ENCODE results near the gene MPG.

Gene MPG

GRCh38 chr16:91484-91883 is 13.5 kb downstream of the MPG start:
- Histone ChIP-seq H3K27ac (ENCODE audit: low read depth, low read length) (no peak overlapping the region), H3K9me2 (replicated peaks; ENCODE audit: insufficient read depth, low read length) (no peaks in the 10 kb centered on the region), H3K27me3 (ENCODE audit: low read length) (no peaks in the 10 kb centered on the region), H3K36me3 (ENCODE audit: low read length) (no peaks in the 10 kb centered on the region), H4K20me1 (ENCODE audit: low read depth, low read length) (no peaks in the 10 kb centered on the region), H3F3A (ENCODE audit: insufficient read depth) (no peaks in the 10 kb centered on the region), H3K9ac (ENCODE audit: low read length) (no peak overlapping the region), H2AFZ (ENCODE audit: low read depth, low read length, severe bottlenecking) (no peak overlapping the region), H3K4me3 (ENCODE audit: insufficient read depth, low read length, poor library complexity, severe bottlenecking) (no peak overlapping the region), H3K79me2 (ENCODE audit: insufficient read depth, low read length) (no peaks in the 10 kb centered on the region), H3K9me3 (ENCODE audit: insufficient read depth, low read length) (no peaks in the 10 kb centered on the region), H3K4me2 (ENCODE audit: low read depth, low read length, poor library complexity, severe bottlenecking) (no peak overlapping the region)
- TF ChIP-seq EZH2phosphoT487 (conservative IDR thresholded peaks at IDR 0.05; ENCODE audit: low read length) = no peak
- no peak for TF ChIP-seq CTCF (IDR thresholded peaks at IDR 0.05; ENCODE audit: insufficient read depth, low read length, poor library complexity, severe bottlenecking)

- no peak overlapping the region for H3K27ac ChIP-seq (ENCODE audit: low read depth, low read length)
- H3K4me2 ChIP-seq (ENCODE audit: low read depth, low read length, poor library complexity, severe bottlenecking) = no peak overlapping the region
- H4K20me1 ChIP-seq (ENCODE audit: low read depth, low read length) = no peaks in the 10 kb centered on the region
- H2AFZ ChIP-seq (ENCODE audit: low read depth, low read length, severe bottlenecking) = no peak overlapping the region
- no peaks in the 10 kb centered on the region for H3F3A ChIP-seq (ENCODE audit: insufficient read depth)
- no peak overlapping the region for H3K9ac ChIP-seq (ENCODE audit: low read length)
- no peaks in the 10 kb centered on the region for H3K9me2 ChIP-seq (replicated peaks; ENCODE audit: insufficient read depth, low read length)
- no peak overlapping the region for H3K4me3 ChIP-seq (ENCODE audit: insufficient read depth, low read length, poor library complexity, severe bottlenecking)
- H3K79me2 ChIP-seq (ENCODE audit: insufficient read depth, low read length) = no peaks in the 10 kb centered on the region
- no peaks in the 10 kb centered on the region for H3K9me3 ChIP-seq (ENCODE audit: insufficient read depth, low read length)
- no peaks in the 10 kb centered on the region for H3K36me3 ChIP-seq (ENCODE audit: low read length)
- TF ChIP-seq CTCF (IDR thresholded peaks at IDR 0.05; ENCODE audit: insufficient read depth, low read length, poor library complexity, severe bottlenecking) = no peak
- no peak for TF ChIP-seq EZH2phosphoT487 (conservative IDR thresholded peaks at IDR 0.05; ENCODE audit: low read length)
- no peaks in the 10 kb centered on the region for H3K27me3 ChIP-seq (ENCODE audit: low read length)
Measured at GRCh38 chr16:92431-93339, 14.7 kb downstream of the MPG start.

- no peak for TF ChIP-seq EZH2phosphoT487 (conservative IDR thresholded peaks at IDR 0.05; ENCODE audit: low read length)
- no peaks in the 10 kb centered on the region for H3K9me3 ChIP-seq (ENCODE audit: insufficient read depth, low read length)
- H3K36me3 ChIP-seq (ENCODE audit: low read length) = no peaks in the 10 kb centered on the region
- H3F3A ChIP-seq (ENCODE audit: insufficient read depth) = no peaks in the 10 kb centered on the region
- H3K27me3 ChIP-seq (ENCODE audit: low read length) = no peaks in the 10 kb centered on the region
- H3K79me2 ChIP-seq (ENCODE audit: insufficient read depth, low read length) = no peaks in the 10 kb centered on the region
- no peak overlapping the region for H3K4me2 ChIP-seq (ENCODE audit: low read depth, low read length, poor library complexity, severe bottlenecking)
- no peaks in the 10 kb centered on the region for H4K20me1 ChIP-seq (ENCODE audit: low read depth, low read length)
- no peak overlapping the region for H3K27ac ChIP-seq (ENCODE audit: low read depth, low read length)
- no peak overlapping the region for H3K9ac ChIP-seq (ENCODE audit: low read length)
- no peaks in the 10 kb centered on the region for H3K9me2 ChIP-seq (replicated peaks; ENCODE audit: insufficient read depth, low read length)
- H3K4me3 ChIP-seq (ENCODE audit: insufficient read depth, low read length, poor library complexity, severe bottlenecking) = no peak overlapping the region
- H2AFZ ChIP-seq (ENCODE audit: low read depth, low read length, severe bottlenecking) = no peak overlapping the region
Measured at GRCh38 chr16:94918-95265, 16.9 kb downstream of the MPG start.

GRCh38 chr16:96935-97381 is 18.9 kb downstream of the MPG start:
- Histone ChIP-seq H3K9ac (ENCODE audit: low read length) (no peak overlapping the region), H3K4me3 (ENCODE audit: insufficient read depth, low read length, poor library complexity, severe bottlenecking) (no peak overlapping the region), H3K36me3 (ENCODE audit: low read length) (no peaks in the 10 kb centered on the region), H2AFZ (ENCODE audit: low read depth, low read length, severe bottlenecking) (no peak overlapping the region), H3K9me3 (ENCODE audit: insufficient read depth, low read length) (no peaks in the 10 kb centered on the region), H3K4me2 (ENCODE audit: low read depth, low read length, poor library complexity, severe bottlenecking) (no peak overlapping the region), H3K9me2 (replicated peaks; ENCODE audit: insufficient read depth, low read length) (no peaks in the 10 kb centered on the region), H3F3A (ENCODE audit: insufficient read depth) (no peaks in the 10 kb centered on the region), H3K27ac (ENCODE audit: low read depth, low read length) (no peak overlapping the region), H3K27me3 (ENCODE audit: low read length) (no peaks in the 10 kb centered on the region), H3K79me2 (ENCODE audit: insufficient read depth, low read length) (no peaks in the 10 kb centered on the region), H4K20me1 (ENCODE audit: low read depth, low read length) (no peaks in the 10 kb centered on the region)
- peak; percentile 98 for TF ChIP-seq CTCF (IDR thresholded peaks at IDR 0.05; ENCODE audit: insufficient read depth, low read length, poor library complexity, severe bottlenecking)
- TF ChIP-seq EZH2phosphoT487 (conservative IDR thresholded peaks at IDR 0.05; ENCODE audit: low read length) = no peak
